GM21360 (cell line): Measurements from ENCODE around the gene SIL1.

ENCODE experiments used
- ATAC-seq: cut with Tn5 transposase; IDR thresholded peaks from one replicate; pipeline ENCODE4 v1.9.1; 2021; ENCODE audit warnings: mild to moderate bottlenecking, moderate library complexity; ENCODE audit not compliant: unreplicated experiment

The SIL1 gene

GRCh38 chr5:138963763-138964371, 234.3 kb downstream of the SIL1 start:
- ATAC-seq = no peak

DNA sequence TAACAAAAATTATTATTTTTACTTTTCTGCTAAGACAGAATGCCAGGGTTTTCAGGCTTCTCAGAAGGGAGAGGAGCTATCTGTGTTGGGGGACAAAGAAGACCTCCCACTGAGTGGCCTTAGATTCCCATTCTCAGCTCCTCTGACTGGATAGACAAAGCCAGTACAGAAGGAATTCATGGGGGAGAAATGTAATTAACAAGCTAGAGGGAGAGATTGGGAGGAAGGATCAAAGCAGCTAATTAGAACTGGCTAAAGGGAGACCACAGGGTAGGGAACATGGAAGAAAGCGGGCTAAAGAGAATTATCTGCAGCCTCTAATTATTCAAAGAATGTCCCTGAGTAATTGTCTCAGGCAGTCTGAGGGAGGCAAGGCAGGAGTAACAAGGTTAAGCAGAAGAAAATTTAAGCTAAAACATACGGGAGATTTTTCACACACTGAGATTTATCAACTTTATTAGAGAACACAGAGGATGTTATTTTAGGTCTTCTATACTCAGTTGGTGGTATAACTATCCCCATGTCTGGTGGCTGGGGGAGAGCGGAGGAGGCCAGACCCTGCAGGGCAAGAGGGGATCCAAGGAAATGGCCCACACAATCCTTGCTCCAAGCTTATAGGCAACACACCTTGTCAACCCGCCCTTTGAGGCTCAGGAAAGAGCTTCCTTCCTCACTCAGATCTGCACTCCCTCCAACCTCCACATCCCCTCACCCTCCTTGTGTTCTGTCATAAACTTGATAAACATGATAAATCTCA, 235.4 kb downstream of the SIL1 start:
- no peak for ATAC-seq

DNA sequence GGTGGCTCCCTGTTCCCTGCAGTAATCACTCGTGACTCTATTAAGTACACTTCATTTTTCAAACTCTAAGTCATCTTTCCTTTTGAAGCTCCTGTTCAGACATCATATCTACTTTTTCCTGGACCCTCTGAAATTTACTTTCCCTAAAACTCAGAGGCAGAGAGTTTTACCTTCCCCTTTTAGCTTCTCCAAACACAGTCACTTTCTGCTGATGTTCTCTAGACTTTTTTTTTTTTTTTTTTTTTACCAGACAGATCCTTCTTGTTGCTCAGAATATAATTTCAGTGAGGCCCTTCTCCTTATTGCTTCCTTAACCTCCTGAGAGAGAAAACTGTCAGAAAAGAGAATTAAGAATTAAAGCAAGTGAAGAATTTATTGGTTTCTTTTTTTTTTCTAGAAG, 236.4 kb downstream of the SIL1 start:
- ATAC-seq = no peak

GRCh38 chr5:138961221-138961620, 236.9 kb downstream of the SIL1 start:
- ATAC-seq = no peak

DNA sequence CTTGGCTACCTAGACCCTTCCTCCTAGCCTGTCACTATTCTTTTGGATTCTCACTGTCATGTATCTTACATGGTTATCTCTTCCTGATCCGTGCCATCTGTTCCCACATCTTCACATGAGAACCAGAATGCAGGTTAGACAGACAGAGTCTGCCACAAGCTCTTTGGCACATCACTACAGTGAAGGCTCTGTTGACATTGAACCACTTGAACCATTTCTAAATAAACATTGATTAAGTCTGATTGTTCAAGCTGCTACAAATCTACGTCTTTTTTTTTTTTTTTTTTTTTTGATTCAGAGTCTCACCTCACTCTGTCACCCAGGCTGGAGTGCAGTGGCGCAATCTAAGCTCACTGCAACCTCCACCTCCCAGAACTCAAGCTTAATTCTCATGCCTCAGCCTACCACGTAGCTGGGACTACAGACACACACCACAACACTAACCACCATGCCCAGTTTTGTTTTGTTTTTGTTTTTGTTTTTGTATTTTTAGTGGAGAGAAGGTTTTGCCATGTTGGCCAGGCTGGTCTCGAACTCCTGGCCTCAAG, 237.9 kb downstream of the SIL1 start:
- no peak for ATAC-seq

- no peak for ATAC-seq
Observed at GRCh38 chr5:138956801-138957200, 241.4 kb downstream of the SIL1 start.

DNA sequence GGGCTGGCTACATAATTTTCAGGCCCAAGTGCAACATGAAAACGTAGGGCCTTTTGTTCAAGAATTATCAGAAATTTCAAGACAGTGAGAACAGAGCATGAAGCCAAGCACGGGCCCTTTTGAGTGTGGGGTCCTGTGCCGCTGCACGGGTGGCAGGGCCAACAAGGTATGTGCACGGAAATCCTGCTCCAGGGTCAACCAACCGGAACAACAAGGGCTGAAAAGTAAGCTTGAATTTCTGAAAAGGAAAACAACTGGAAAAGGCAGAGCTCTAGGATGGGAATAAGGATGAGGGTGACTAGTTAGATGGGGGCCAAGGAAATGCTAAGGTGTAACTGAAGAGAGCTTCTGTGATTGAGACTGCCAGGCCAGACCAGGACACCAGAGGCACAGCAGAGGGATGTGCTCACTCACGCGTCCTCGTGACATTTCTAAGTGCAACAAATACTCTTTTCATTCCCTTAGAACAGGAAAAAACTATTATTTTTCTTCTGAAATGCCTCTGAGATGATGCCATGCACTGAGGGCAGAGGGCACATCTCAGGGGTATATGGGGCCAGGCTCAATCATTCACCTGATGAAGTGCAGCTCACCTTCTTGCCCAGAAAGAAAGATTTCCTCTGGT, 242.4 kb downstream of the SIL1 start:
- no peak for ATAC-seq

DNA sequence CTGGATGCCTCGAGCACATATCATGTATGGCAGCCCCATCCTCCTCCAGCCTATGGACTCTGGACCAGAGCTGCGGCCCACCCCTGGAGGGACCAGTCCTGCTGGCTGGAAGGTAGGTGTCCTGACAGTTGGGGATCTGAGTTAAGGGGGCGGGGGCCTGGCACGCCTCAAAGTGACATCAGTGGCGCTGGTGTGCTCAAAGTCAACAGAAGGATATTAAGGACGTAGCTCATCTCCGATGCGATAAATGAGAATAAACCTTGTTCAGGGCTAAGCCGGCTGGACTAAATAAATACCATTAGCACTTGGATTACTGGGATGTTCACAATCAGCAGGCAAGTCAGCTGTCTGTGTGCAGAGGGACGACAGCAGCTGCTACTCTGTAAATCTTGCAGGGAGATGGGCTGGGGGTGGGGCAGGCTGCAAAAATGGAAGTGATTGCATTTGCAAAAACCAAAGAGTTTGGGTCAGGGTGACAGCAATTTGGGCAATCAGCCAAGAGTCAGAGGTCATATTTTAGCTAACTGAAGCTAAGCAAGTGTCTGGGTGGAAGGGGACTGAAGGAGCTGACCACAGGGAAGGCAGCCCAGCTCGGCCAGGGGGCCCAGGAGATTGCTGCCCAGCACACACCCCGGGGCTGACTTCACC, 243.0 kb downstream of the SIL1 start:
- no peak for ATAC-seq

DNA sequence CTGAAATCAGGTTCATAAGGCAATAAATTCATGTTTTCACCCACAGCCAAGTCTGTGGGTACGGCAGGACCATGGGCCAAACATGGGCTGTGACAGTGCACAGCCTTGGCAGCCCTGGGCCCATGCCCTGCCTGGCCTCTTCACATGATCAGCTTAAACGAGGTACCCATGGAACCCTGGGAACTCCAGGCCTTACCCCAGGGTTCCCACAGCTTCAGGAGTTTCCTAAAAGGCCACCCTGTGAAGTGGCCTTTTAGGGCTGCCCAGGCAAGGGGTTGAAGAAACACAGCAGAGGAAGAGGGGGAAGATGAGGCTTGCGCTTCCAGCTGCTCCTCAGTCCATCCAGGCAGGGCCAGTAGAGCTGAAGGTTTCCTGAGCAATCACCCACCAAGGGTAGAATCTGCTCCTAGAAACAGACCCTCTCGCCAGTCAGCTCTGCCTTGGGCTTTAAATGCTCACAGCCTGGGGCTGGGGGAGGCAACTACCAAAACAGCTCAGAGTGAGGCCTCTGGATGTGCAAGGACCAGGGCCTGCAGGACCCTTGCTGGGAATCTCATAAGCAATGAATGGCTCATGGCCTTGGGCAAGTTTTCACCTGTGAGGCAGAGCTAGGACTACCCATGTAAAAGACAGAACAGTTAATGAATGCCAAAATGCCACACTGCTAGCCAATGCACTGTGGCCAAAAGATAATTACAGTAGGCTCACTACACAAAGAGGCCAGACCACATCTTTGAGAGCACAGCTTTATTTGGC, 243.7 kb downstream of the SIL1 start:
- ATAC-seq = no peak

- ATAC-seq = no peak
Observed at GRCh38 chr5:138953387-138954256, 244.5 kb downstream of the SIL1 start.

DNA sequence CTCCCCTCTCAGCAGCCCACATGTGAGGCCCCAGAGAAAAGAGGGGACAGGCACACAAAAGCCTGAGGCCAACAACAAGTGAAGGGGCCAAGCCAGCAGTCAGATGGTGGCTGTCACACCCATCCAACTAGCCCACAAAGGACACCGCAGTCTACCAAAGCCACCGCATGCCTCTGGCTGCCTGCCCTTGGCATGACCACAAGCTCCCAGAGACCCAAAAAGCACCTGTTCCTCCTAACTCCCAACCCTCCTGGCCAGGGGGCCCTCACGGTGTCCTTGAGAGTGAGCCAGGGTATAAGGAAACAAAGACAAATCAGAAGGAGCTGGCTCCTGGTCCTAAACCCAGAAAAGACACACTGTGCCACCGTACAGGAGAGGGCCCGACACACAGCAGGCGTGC, 245.2 kb downstream of the SIL1 start:
- no peak for ATAC-seq

GRCh38 chr5:138951986-138952735, 246.0 kb downstream of the SIL1 start:
- ATAC-seq = no peak

- ATAC-seq = no peak
Observed at GRCh38 chr5:138951091-138951985, 246.8 kb downstream of the SIL1 start.

DNA sequence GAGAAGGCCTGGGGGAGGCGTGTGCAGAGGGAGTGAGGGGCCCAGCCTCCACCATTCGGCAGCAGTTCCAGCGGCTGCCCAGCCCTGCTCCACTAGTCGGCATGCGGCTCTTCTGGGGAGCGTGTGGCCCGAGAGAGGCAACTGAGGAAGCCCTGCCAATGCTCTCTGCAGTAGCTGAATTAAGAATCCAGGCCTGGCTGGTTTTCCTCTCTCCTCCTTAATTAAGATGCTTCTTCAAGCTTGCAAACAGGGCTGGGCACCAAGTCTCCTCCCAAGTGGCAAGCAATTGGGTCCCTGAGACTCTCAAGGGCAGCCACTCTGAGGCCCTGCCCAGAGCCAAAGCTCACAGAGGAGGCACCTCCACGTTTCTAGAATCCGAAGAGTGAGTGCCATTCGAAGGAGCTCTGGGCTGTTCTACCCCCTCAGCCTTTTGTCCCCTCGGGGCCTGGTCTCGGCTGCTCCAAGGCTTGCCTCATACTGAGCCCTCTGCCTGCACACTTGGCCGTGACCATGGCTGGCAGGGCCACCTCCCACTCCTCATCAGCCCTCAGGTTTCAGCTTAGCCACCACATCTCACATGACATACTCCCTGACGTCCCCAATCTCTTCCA, 247.6 kb downstream of the SIL1 start:
- no peak for ATAC-seq

GRCh38 chr5:138949988-138950387, 248.2 kb downstream of the SIL1 start:
- no peak for ATAC-seq

DNA sequence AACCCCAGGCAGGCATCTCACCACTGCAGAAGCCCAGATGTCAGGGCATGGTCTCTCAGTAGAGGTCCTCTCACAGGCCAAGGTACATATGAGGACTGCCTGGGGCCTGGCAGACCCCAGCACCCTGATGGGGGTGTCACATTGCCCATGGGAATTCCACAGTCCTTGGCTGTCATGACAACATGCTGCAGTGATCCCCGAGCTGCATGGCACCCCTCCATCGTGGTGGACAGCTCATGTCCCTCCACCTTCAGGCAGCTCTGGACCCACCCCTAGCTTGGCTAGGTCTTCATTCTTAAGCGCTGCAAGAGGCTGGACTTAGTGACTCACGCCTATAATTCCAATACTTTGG, 249.0 kb downstream of the SIL1 start:
- ATAC-seq = no peak

DNA sequence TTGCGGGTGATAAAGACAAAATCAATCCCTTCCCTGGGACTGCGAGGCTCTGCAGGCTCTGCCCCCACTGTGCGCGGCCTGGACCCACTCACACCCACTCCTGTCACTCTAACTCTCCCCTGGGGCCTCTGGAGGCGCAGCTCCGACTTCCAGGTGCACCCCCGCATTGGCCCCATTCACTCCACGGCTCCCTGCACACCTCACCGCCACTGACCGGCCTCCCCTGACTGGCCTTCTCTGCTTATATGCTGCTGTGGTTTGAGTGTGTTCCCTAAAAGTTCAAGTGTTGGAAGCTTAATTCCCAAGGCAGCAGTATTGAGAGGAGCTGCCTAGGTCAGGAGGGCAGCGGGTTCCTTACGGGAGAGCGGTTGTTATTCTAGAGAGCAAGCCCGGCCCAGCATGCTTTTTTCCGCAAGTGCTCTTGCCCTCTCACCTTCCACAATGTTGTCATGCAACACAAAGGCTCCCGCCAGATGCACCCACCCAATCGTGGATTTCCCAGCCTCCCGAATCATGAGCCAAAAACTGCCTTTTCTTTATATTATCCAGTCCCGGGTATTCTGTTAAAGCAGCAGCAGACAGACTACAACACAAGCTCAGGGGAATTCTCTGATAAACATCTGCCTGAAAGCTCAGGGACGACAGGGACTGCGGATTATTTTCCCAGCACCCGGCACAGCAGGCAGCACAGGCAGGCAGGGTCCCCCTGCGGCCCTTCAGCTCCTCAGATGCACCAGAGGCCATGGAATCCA, 249.5 kb downstream of the SIL1 start:
- no peak for ATAC-seq
